Liver (tissue), 9 donors: ENCODE results near the gene LY6G5B. TPM values are rescaled to one million over a fixed set of nuclear protein-coding genes. Genes with fewer than 3 reads are reported as not detected.

Experiments used
- DNase-seq: peaks from one replicate; pipeline ENCODE4 v3.0.0-alpha.2; 2017; ENCODE audit warnings: low spot score
- H3K27ac ChIP-seq, 2 donors: one replicate each; pipeline ENCODE4 v1.7.0; 2013; ENCODE audit warnings: inconsistent platforms in 2 of 2, low read length in 2 of 2, control low read depth in 1 of 2, low read depth in 1 of 2, mild to moderate bottlenecking in 1 of 2
- H3K27me3 ChIP-seq, 4 donors: one replicate each; pipeline versions ENCODE4 v1.6.1 to v1.7.0; 2013; ENCODE audit warnings: low read length in 3 of 4, inconsistent platforms in 1 of 4, mild to moderate bottlenecking in 1 of 4, moderate library complexity in 1 of 4; ENCODE audit not compliant: control insufficient read depth in 4 of 4, insufficient read depth in 4 of 4
- H3K36me3 ChIP-seq, 4 donors: one replicate each; pipeline versions ENCODE4 v1.6.1 to v1.7.0; 2013; ENCODE audit warnings: low read length in 3 of 4, mild to moderate bottlenecking in 3 of 4, low read depth in 1 of 4, moderate library complexity in 1 of 4; ENCODE audit not compliant: control insufficient read depth in 4 of 4, insufficient read depth in 3 of 4
- H3K4me1 ChIP-seq, 4 donors: one replicate each; pipeline versions ENCODE4 v1.6.1 to v1.7.0; 2013; ENCODE audit warnings: low read length in 3 of 4, mild to moderate bottlenecking in 3 of 4, moderate library complexity in 1 of 4; ENCODE audit not compliant: control insufficient read depth in 4 of 4, insufficient read depth in 4 of 4
- H3K4me3 ChIP-seq, 3 donors: one replicate each; pipeline versions ENCODE4 v1.6.1 to v1.7.0; 2013; ENCODE audit warnings: low read length in 3 of 3, control low read depth in 1 of 3, low read depth in 1 of 3, mild to moderate bottlenecking in 1 of 3
- H3K9ac ChIP-seq, 2 donors: one replicate each; pipeline ENCODE4 v1.7.0; 2013; ENCODE audit warnings: low read length in 2 of 2, mild to moderate bottlenecking in 2 of 2, moderate library complexity in 2 of 2, control low read depth in 1 of 2, low read depth in 1 of 2
- H3K9me3 ChIP-seq, 4 donors: one replicate each; pipeline versions ENCODE4 v1.6.1 to v1.7.0; 2013; ENCODE audit warnings: low read length in 3 of 4; ENCODE audit not compliant: control insufficient read depth in 4 of 4
- ATF3 ChIP-seq: IDR thresholded peaks from 2 replicates; pipeline ENCODE4 v1.6.1; 2016; ENCODE audit warnings: antibody characterized with exemption
- CTCF ChIP-seq: fragments of 150-350 bp; IDR thresholded peaks from 2 replicates; pipeline ENCODE4 v1.5.1; 2017; ENCODE audit warnings: improper control_type of control experiment, low read depth, low read length; ENCODE audit not compliant: missing input control
- EGR1 ChIP-seq, 2 donors: IDR thresholded peaks; 2 replicates each; pipeline ENCODE4 v1.6.1; 2016 to 2018; ENCODE audit warnings: antibody characterized with exemption in 2 of 2, low read depth in 2 of 2
- FOXA1 ChIP-seq: IDR thresholded peaks from 2 replicates; pipeline ENCODE4 v1.6.1; 2016; ENCODE audit warnings: antibody characterized with exemption
- FOXA2 ChIP-seq: IDR thresholded peaks from 2 replicates; pipeline ENCODE4 v1.6.1; 2016; ENCODE audit warnings: antibody characterized with exemption
- HNF4A ChIP-seq, 2 donors: conservative IDR thresholded peaks; 2 replicates each; pipeline ENCODE4 v1.6.1; 2016; ENCODE audit warnings: antibody characterized with exemption in 2 of 2, mild to moderate bottlenecking in 2 of 2
- HNF4G ChIP-seq: IDR thresholded peaks from 2 replicates; pipeline ENCODE4 v1.6.1; 2016; ENCODE audit warnings: antibody characterized with exemption
- MAX ChIP-seq: IDR thresholded peaks from 2 replicates; pipeline ENCODE4 v1.6.1; 2016; ENCODE audit warnings: antibody characterized with exemption
- NR2F2 ChIP-seq: IDR thresholded peaks from 2 replicates; pipeline ENCODE4 v1.6.1; 2016; ENCODE audit warnings: antibody characterized with exemption
- RAD21 ChIP-seq, 2 donors: IDR thresholded peaks; 2 replicates each; pipeline ENCODE4 v1.6.1; 2016; ENCODE audit warnings: antibody characterized with exemption in 2 of 2, mild to moderate bottlenecking in 2 of 2
- REST ChIP-seq: IDR thresholded peaks from 2 replicates; pipeline ENCODE4 v1.6.1; 2016; ENCODE audit warnings: antibody characterized with exemption, mild to moderate bottlenecking
- RXRA ChIP-seq, 2 donors: IDR thresholded peaks; 2 replicates each; pipeline ENCODE4 v1.6.1; 2017 to 2018; ENCODE audit warnings: antibody characterized with exemption in 2 of 2, mild to moderate bottlenecking in 1 of 2
- SP1 ChIP-seq: IDR thresholded peaks from 2 replicates; pipeline ENCODE4 v1.6.1; 2018; ENCODE audit warnings: antibody characterized with exemption, mild to moderate bottlenecking
- TAF1 ChIP-seq: conservative IDR thresholded peaks from 2 replicates; pipeline ENCODE4 v1.6.1; 2016; ENCODE audit warnings: antibody characterized with exemption, mild to moderate bottlenecking
- YY1 ChIP-seq: IDR thresholded peaks from 2 replicates; pipeline ENCODE4 v1.6.1; 2016; ENCODE audit warnings: antibody characterized with exemption, mild to moderate bottlenecking
- ZBTB33 ChIP-seq: IDR thresholded peaks from 2 replicates; pipeline ENCODE4 v1.6.1; 2016; ENCODE audit warnings: antibody characterized with exemption
- WGBS: extraction: QIAGEN DNeasy Blood & Tissue Kit; methylation state at CpG from one replicate; pipeline ENCODE4 v1.1.7; 2013; 5-methylcytosine and 5-hydroxymethylcytosine counted together
- polyA plus RNA-seq, 2 donors: library from polyadenylated mRNA; stranded (reverse) in 1 of 2; unstranded in 1 of 2; fragments of 200-250 nt in 1 of 2; fragments of >200 nt in 1 of 2; fragmentation: Nextera tagmentation in 1 of 2; extraction: Ambion mirVana in 1 of 2; gene quantifications; one replicate each; pipeline versions ENCODE4 v1.2.1 to v1.2.3, GENCODE V29; 2013 to 2015
- total RNA-seq, 2 donors: library from RNA; depleted of rRNA; stranded (reverse); fragments of >200 nt; gene quantifications; one replicate each; pipeline ENCODE4 v1.2.3, GENCODE V29; 2014
- donor health status: healthy.
- donor health status: healthy.
- donor health status: healthy.
- donor health status: healthy.
- donor health status: healthy.

Gene LY6G5B
- total and polyA plus RNA-seq, 4 donors: 1.2 to 5.9 (median 2.1) TPM

GRCh38 chr6:31645325-31645724 is 24.5 kb upstream of the LY6G5B start:
- 98% methylated on average over 9 of the region's 9 CpGs for WGBS

GRCh38 chr6:31651602-31652191 is 18.1 kb upstream of the LY6G5B start:
- Histone ChIP-seq H3K27ac (peak overlapping the region; percentile 93 to 99), H3K4me3 (peak overlapping the region; percentile 67 to 93 (median 68)), H3K9me3 (no peaks in the 10 kb centered on the region), H3K4me1 (peaks cover 0 to 51% (median 37%) of the 10 kb centered on the region in 4 donors), H3K36me3 (peaks cover 15 to 25% (median 19%) of the 10 kb centered on the region in 4 donors), H3K9ac (peak overlapping the region; percentile 56 to 84), H3K27me3 (no peaks in the 10 kb centered on the region)
- WGBS: 2% methylated on average over 29 of the region's 29 CpGs
- DNase-seq: no peak
- TF ChIP-seq FOXA1 (no peak), CTCF (no peak), TAF1 (no peak), ZBTB33 (no peak), ATF3 (no peak), MAX (peak; percentile 36), YY1 (no peak), HNF4G (no peak), NR2F2 (no peak), EGR1 (IDR thresholded peaks at IDR 0.05; ENCODE audit: low read depth in 2 of 2) (no peak), FOXA2 (no peak), REST (peak; percentile 43), HNF4A (conservative IDR thresholded peaks at IDR 0.05) (peak in 1 of 2 donors; percentile 37), RAD21 (IDR thresholded peaks at IDR 0.05) (peak in 1 of 2 donors; percentile 29), RXRA (IDR thresholded peaks at IDR 0.05) (peak; percentile 71 to 82)

More at GRCh38 chr6:31645325-31645724, 24.5 kb upstream of the LY6G5B start:
- Histone ChIP-seq H3K9ac (no peak overlapping the region), H3K27ac (no peak overlapping the region), H3K4me3 (no peak overlapping the region), H3K9me3 (no peaks in the 10 kb centered on the region), H3K27me3 (no peaks in the 10 kb centered on the region), H3K36me3 (peaks cover 36 to 82% (median 65%) of the 10 kb centered on the region in 4 donors), H3K4me1 (peaks cover 0 to 24% (median 18%) of the 10 kb centered on the region in 4 donors)
- DNase-seq: no peak
- TF ChIP-seq FOXA1 (no peak), SP1 (no peak), CTCF (no peak), RAD21 (IDR thresholded peaks at IDR 0.05) (no peak), YY1 (no peak), EGR1 (IDR thresholded peaks at IDR 0.05; ENCODE audit: low read depth in 2 of 2) (no peak), RXRA (IDR thresholded peaks at IDR 0.05) (no peak), TAF1 (no peak), ATF3 (no peak), HNF4A (conservative IDR thresholded peaks at IDR 0.05) (no peak)
